Measurements from ENCODE around the gene TRAK1.

Gene TRAK1

DNA sequence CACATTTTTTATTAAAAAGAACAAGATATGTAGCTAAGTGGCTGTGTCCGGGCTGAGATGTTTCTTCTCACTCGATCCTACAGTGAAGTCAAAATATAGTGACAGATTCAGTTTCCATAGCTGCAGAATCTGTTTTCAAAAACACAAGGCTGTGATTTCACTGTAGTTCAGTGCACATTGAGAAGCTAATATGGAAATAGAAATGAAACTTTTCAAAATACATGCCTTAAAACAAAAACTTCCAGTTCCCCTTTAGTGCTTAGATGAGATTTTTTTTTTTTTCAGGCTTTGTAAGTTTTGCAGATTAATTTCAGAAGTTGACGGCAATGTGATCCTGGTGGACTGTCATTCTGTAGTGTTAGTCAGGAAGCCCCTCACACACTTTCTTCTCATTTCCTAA lies 23.8 kb upstream of the TRAK1 start:
- DNase-seq (ENCODE audit: low read depth) = no peak

DNA sequence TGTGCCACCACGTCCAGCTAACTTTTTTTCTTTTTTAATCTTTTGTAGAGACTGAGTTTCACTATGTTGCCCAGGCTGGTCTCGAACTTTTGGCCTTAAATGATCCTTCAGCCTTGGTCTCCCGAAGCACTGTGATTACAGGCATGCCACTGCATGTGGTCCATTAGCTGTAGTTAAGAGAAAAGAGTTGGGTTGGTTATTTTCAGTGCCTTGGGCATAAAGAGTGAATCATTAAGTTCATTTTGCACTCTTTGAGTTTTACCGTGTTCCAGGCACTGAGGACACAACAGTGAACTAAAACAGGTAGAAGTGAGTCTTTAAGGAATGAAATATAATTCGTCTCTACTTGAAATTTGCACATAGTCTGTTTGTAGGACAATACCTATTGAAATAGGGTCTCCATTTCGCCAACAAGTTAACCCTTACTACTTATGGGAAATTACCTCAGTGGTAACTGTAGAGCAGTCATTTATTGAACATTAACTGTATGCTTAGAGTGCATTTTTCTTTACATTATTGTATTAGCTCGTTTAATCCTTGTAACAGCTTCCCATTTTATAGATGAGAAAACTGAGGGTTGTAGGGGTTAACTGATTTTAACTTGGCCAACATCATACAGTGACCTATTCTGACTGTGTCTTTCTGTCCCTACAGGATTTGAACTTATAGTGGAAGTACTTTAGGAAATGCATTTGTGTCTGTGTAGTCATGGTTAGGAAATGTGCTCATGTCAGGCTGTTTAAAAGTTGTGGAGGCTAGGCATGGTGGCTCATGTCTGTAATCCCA lies 22.7 kb upstream of the TRAK1 start:
- DNase-seq (ENCODE audit: low read depth) = no peak

- no peak for DNase-seq (ENCODE audit: low read depth)
Measured at GRCh38 chr3:42070089-42070488, 21.1 kb upstream of the TRAK1 start.

DNA sequence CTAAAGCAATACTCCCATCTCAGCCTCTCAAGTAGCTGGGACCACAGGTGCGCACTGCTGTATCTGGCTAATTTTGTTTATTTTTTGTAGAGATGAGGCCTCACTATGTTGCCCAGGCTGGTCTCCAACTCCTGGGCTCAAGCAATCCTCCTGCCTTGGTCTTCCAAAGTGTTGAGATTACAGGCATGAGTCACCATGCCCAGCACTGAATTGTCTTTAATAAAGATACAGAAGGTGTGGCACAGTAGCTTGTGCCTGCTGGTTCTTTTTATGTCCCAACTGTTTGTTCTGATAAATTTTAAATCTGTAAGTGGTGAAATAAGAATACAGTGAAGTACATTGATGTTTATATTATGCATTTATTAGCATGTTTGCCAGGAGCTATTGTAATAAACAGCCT lies 20.6 kb upstream of the TRAK1 start:
- no peak for DNase-seq (ENCODE audit: low read depth)

DNA sequence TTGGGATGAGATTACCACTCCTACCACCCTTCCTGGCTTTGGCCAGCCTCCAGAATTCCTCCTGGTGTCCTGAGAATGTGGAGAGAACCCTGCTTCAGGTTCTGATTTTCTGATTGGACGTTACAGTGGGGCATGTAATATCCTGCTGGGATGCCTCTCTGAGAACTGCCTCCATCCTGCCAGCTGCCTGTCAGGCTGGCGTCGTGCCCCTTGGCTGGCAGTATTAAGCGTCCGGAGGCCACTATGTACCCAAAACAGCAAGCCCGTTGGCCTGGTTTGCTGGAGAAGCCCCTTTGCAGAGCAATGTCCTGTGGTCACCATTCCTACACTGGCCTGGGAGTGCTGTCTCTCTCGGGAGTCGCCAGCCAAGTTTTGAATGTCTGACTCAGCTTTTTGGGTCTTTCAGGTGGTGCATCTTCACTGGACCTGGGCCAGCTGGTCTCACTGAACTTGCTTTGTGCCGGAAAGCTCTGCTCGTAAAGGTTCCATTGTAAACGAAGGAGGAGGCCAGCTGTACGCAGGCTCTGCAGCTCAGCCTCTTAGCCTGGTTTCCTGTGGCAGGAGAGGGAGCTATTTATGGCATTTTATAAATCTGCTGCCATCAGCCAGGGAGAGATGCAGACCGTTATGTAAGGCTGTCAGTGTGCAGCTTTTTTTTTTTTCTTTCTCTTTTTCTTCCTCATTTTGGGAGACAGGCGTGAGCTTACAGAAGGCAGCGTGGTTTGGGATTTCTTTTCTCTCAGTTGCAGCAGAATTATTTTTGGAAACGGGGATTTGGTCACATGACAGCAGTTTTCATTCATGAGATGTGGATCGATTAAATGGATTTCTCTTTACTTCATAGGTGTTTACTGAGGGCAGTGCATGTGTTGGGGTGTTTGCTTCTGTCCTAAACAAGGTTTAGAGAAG lies 19.0 kb upstream of the TRAK1 start:
- DNase-seq (ENCODE audit: low read depth) = no peak

GRCh38 chr3:42072831-42073301 lies 18.3 kb upstream of the TRAK1 start:
- DNase-seq (ENCODE audit: low read depth) = no peak

- DNase-seq (ENCODE audit: low read depth) = no peak
Measured at GRCh38 chr3:42077785-42078184, 13.4 kb upstream of the TRAK1 start.

DNA sequence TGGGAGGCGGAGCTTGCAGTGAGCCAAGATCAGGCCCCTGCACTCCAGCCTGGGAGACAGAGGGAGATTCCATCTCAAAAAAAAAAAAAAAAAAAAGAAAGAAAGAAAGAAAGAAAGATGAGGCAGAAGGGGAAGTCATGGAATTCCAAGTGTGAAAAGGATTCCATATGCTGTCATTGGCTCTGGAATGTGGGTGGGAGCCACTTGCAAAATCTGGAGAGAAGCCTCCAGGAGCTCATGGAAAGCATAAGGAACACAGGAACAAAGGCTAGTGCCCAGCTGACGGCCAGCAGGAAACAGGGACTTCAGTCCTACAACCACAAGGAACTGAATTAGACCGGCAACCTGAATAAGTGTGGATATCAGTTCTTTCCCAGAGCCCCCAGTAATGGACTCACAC lies 12.5 kb upstream of the TRAK1 start:
- no peak for DNase-seq (ENCODE audit: low read depth)

DNA sequence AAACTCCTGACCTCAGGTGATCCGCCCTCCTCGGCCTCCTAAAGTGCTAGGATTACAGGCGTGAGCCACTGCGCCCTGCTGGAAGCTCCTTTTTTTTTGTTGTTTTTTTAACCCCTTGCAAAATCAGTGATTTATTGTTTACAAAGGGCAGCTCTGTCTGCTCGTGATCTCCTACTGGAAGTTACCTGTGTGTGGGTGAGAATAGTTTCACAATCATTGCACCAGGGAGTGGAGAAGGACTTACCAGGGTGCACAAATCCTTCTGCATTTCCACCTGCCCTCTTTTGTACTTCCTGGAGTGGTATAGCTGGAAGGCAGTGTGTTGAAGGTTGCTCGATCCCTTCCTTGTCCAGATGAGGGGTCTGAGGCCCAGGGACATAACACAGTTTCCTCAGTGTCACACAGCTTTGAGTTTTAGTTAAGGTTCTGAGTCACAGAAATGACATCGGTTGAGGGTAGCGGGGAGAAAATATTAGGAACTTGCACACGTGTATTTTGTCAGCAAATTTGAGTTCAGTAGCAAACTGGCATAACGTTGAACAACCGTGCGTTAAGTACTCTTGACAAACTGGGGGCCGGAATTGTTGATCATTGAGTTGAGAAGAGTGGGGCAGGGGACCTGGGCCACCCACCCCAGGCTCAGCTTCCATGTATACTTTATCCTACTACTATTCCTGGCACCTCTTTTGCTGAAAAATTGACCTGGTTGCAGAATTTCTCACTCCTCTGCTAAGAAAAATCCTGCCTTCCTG lies 11.3 kb upstream of the TRAK1 start:
- no peak for DNase-seq (ENCODE audit: low read depth)

- DNase-seq (ENCODE audit: low read depth) = no peak
Measured at GRCh38 chr3:42080453-42080872, 10.7 kb upstream of the TRAK1 start.

DNA sequence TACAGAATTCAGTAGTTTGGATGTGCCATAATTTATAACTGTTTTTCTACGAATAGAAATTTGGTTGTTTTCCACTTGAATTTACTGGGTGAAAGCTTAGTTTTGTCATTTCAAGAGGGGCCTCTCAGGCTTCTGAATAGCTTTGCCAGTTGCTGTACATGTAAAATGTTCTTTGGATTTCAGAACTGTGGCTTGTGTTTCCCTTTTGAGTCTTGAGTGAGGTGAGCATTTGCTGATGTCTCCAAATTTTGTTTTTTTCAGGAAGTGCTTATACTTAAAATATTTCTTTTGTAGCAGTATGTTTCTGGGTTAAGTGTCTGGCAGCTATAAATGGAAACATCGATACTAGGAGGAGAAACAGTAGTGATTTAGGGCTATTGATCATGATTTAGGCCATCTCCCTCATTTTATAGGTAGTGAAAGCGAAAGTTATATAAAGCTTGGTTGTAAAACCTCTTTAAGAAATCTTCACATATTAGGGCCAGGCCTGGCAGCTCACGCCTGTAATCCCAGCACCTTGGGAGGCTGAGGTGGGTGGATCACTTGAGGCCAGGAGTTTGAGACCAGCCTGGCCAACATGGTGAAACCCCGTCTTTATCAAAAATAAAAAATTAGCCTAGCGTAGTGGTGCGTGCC lies 9.2 kb upstream of the TRAK1 start:
- DNase-seq (ENCODE audit: low read depth) = no peak

DNA sequence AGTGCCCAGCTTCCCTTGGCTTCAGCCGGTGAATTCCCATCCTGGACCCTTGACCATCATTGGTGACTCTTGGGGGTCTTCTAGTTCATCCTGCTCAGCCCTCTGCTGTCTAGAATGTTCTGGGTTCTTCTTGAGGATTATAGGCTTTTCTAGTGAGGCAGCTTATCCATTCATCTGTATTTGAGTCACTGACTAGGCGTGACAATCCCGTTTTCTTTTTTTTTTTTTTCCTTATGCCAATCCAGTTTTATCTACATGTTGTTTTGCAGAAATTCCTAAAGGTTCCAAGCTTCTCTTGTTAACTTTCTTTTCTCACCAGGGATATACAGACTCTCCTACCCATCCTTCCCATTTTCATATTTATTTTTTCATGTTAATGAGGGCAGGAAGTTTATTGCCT lies 6.6 kb upstream of the TRAK1 start:
- DNase-seq (ENCODE audit: low read depth) = no peak

DNA sequence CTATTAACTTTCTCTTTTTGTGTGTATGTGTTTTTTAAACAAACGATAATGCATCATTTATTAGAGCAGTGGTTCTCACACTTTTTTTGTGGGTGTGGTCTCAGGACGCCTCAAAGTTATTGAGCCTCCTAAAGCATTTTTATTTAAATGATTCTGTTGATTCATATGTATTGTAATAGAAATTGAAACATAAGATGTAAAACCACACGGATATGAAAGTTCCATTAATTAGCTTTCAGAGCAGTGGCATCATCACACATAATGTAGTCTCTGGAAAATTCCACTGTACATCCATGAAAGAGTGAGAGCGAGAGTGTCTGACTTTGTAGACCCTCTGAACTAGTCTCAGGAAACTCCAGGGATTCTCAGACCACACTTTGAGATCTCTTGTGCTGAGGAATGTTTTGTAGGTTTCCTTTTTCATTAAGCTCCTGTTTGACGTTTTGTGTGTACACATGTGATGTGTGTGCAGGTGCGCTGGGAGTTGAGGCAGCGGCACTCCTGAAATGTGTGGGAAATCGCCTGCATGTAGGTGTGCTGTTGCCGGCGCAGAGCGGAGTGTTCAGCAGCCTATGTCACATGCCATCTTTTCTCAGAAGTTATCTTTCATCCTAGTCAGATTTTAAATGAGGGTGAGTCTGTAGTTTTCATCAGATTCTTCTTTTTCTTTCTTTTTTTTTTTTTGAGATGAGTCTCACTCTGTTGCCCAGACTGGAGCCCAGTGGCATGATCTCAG lies 5.3 kb upstream of the TRAK1 start:
- DNase-seq (ENCODE audit: low read depth) = no peak

DNA sequence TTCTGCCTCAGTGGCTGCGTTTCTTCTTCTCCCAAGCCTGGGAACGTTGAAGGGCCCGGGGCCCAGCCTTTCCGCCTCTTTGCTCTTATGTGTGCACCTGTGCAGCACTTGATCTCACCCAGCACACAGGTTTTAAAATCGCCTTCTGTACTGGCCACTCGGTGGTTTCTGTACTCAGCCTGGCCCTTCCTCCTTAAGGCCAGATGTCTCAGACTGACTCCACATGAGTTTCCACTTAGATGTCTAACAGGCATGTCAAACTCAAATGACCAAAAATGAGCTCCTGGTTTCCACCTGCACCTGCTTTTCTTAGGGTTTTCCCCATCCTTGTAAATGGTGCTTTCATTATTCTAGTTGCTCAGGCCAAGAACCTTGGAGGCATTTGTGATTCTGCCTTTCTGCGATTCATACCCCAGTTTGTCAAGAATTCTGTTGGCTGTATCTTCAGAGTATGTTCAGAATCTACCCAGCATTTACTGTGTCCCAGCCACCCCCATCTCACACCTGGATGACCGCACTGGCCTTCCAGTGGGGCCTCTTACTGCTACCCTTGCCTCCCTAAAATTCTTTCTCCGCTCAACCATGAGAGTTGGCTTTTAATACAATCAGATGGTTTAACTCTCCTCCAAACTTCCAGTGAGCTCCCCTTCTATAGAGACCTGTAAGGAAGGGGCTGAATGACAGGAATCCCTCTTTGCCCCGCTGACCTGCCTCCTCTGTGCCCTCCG lies 2.2 kb upstream of the TRAK1 start:
- DNase-seq (ENCODE audit: low read depth) = no peak

GRCh38 chr3:42092006-42092405 lies 849 bp downstream of the TRAK1 start:
- no peak for DNase-seq (ENCODE audit: low read depth)

DNA sequence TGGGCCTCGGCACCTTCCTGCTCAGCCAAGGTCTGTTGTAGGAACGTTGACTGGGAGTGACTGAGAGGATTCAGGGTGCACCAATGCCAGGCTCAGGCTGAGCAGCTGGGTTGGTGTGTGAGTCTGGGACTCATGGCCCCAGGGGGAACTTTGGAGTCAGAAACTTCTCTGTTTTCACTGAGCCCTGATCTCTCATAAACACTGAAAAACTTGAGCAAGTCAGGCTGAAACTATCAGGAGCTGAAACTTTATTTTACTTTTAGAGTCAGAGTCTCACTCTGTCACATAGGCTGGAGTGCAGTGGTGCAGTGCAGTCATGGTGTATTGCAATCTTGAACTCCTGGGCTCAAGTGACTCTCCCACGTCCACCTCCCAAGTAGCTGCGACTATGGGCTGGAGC lies 3.0 kb downstream of the TRAK1 start:
- DNase-seq (ENCODE audit: low read depth) = no peak

GRCh38 chr3:42094691-42095391 lies 3.7 kb downstream of the TRAK1 start:
- DNase-seq (ENCODE audit: low read depth) = no peak

GRCh38 chr3:42095540-42095939 lies 4.4 kb downstream of the TRAK1 start:
- DNase-seq (ENCODE audit: low read depth) = no peak

DNA sequence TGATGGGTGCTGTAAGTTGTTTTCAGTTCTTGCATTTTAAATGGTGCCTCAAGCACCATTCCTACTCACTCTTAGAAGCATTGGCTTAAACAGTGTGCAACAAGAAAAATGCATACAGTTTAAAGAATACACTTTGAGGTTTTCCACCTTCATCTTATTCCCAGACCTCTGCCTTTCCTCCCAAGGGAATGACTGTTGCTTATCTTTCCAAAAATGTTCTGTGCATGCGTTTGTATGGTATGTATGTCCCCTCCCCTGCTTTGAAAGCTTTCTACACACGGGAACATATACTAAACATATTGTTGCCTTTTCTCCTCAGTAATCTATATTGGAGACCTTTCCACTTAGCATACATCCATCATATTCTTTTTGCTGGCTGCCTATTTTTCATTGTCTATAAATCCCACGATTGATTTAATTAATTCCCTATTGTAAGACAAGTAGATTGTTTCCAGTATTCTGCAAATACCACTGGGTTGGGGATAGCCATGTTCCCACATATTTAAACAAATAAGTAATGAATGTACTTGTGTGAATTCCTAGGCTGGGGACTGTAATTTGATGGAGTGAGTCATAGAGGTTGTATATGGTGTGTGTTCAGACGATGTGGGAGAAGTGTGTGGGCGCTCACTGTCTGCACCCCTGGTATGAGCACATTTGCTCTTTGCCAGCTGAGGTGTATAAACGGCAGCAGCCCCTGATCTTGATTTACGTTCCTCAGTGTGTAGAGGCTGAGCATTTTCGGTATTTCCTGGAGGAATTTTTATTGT lies 5.8 kb downstream of the TRAK1 start:
- DNase-seq (ENCODE audit: low read depth) = no peak

Measured in activated T-helper 9 cell treated with anti-CD3 and anti-CD28 coated beads, Interleukin-2, amount 50 U/mL, for 16 hours (primary cell).